HCT116 (cell line): Measurements from ENCODE around the gene FGF19. TPM values are rescaled to one million over a fixed set of nuclear protein-coding genes. Genes with fewer than 3 reads are reported as not detected.

ENCODE experiments used
- ATAC-seq: fragments of 200-7000 bp; cut with Tn5 transposase; 2 replicates; pipeline ENCODE4 v1.9.1; 2020; ENCODE audit warnings: mild to moderate bottlenecking, moderate library complexity
- BruUV-seq: library from RNA; stranded (reverse); fragments of 400-500 nt; replicated peaks from 2 replicates; lab custom pipeline; 2021; lab: Mats Ljungman, UMichigan
- CTCF ChIA-PET: fragments of 300-600 bp; sonication (Branson Sonifier 250); formaldehyde crosslinking; loops from one replicate; lab custom pipeline; 2021; ENCODE audit warnings: antibody characterized with exemption; lab: Charles Lee
- POLR2A ChIA-PET: fragments of 300-600, 350-600 bp; sonication (Branson Sonifier 250); formaldehyde crosslinking; loops from one replicate; lab custom pipeline; 2021; ENCODE audit warnings: antibody characterized with exemption; lab: Charles Lee
- RAD21 ChIA-PET, 2 experiments: fragments of 300-600 bp; sonication (Branson Sonifier 250); formaldehyde crosslinking; loops; one replicate each; lab custom pipeline; 2023; ENCODE audit warnings: low total read pairs in 2 of 2; ENCODE audit not compliant: uncharacterized antibody in 2 of 2, unreplicated experiment in 2 of 2, low non-redundant PET in 1 of 2; lab: Charles Lee
- DNase-seq: peaks from one replicate; pipeline ENCODE4 v3.0.0-alpha.2; 2010; ENCODE audit warnings: low read depth, low spot score
- H2AFZ ChIP-seq: fragments of 200-600 bp; shearing (Covaris generic), sonication (generic); 2 replicates; pipeline ENCODE4 v1.6.1; 2017; ENCODE audit warnings: low read depth, mixed run types, mixed read lengths, antibody characterized with exemption, low read length; ENCODE audit not compliant: poor library complexity, severe bottlenecking
- H3K27ac ChIP-seq: 2 replicates; pipeline ENCODE4 v1.5.1; 2012; ENCODE audit warnings: low read depth, low read length
- H3K27me3 ChIP-seq: fragments of 200-600 bp; sonication (generic); 2 replicates; pipeline ENCODE4 v1.6.1; 2016; ENCODE audit warnings: mixed run types, low read length, mixed read lengths; ENCODE audit not compliant: insufficient read depth
- H3K36me3 ChIP-seq, 2 experiments: fragments of 200-500 bp in 1 of 2; fragments of 200-600 bp in 1 of 2; sonication (Bioruptor generic) in 1 of 2; sonication (generic) in 1 of 2; 2 replicates each; pipeline versions ENCODE4 v1.5.1 to v1.6.1; 2014 to 2016; ENCODE audit warnings: low read length in 2 of 2, inconsistent platforms in 1 of 2, mixed read lengths in 1 of 2, mixed run types in 1 of 2; ENCODE audit not compliant: insufficient read depth in 2 of 2, control insufficient read depth in 1 of 2
- H3K4me1 ChIP-seq, 2 experiments: fragments of 200-600 bp in 1 of 2; sonication (generic) in 1 of 2; 2 replicates each; pipeline versions ENCODE4 v1.5.1 to v1.6.1; 2012 to 2017; ENCODE audit warnings: low read length in 2 of 2, inconsistent platforms in 1 of 2, mild to moderate bottlenecking in 1 of 2, mixed read lengths in 1 of 2, mixed run types in 1 of 2, moderate library complexity in 1 of 2; ENCODE audit not compliant: insufficient read depth in 2 of 2, control insufficient read depth in 1 of 2
- H3K4me2 ChIP-seq: fragments of 200-600 bp; sonication (generic); 2 replicates; pipeline ENCODE4 v1.6.1; 2017; ENCODE audit warnings: mixed run types, low read length, mixed read lengths
- H3K4me3 ChIP-seq, 2 experiments: fragments of 200-600 bp in 1 of 2; sonication (generic) in 1 of 2; replicated peaks in 1 of 2; 2 replicates each; pipeline ENCODE4 v1.5.1; 2011 to 2016; ENCODE audit warnings: low read length in 2 of 2, control low read depth in 1 of 2, low read depth in 1 of 2, mild to moderate bottlenecking in 1 of 2, mixed read lengths in 1 of 2, mixed run types in 1 of 2
- H3K79me2 ChIP-seq: fragments of 200-600 bp; sonication (generic); 2 replicates; pipeline ENCODE4 v1.6.1; 2017; ENCODE audit warnings: mild to moderate bottlenecking, mixed run types, low read length, moderate library complexity, mixed read lengths; ENCODE audit not compliant: insufficient read depth
- H3K9ac ChIP-seq: fragments of 200-600 bp; sonication (generic); 2 replicates; pipeline ENCODE4 v1.6.1; 2016; ENCODE audit warnings: low read length, mixed read lengths
- H3K9me2 ChIP-seq: fragments of 200-600 bp; sonication (generic), shearing (Covaris generic); 2 replicates; pipeline ENCODE4 v1.6.1; 2017; ENCODE audit warnings: mixed run types, mild to moderate bottlenecking, moderate library complexity; ENCODE audit not compliant: insufficient read depth
- H3K9me3 ChIP-seq, 2 experiments: fragments of 200-500 bp in 1 of 2; fragments of 200-600 bp in 1 of 2; sonication (Bioruptor generic) in 1 of 2; sonication (generic) in 1 of 2; 2 replicates each; pipeline ENCODE4 v1.6.1; 2014 to 2017; ENCODE audit warnings: low read length in 2 of 2, mixed read lengths in 2 of 2, inconsistent platforms in 1 of 2, low read depth in 1 of 2, mild to moderate bottlenecking in 1 of 2, mixed run types in 1 of 2, moderate library complexity in 1 of 2; ENCODE audit not compliant: control insufficient read depth in 1 of 2, insufficient read depth in 1 of 2
- H4K20me1 ChIP-seq: fragments of 200-600 bp; sonication (generic), shearing (Covaris generic); 2 replicates; pipeline ENCODE4 v1.6.1; 2017; ENCODE audit warnings: mixed run types, mild to moderate bottlenecking, moderate library complexity; ENCODE audit not compliant: insufficient read depth
- CBX3 ChIP-seq: IDR thresholded peaks from 2 replicates; pipeline ENCODE4 v1.6.1; 2012; ENCODE audit warnings: low read depth
- CEBPB ChIP-seq: IDR thresholded peaks from 2 replicates; pipeline ENCODE4 v1.6.1; 2012; ENCODE audit warnings: low read depth
- ELF1 ChIP-seq: IDR thresholded peaks from 2 replicates; pipeline ENCODE4 v1.6.1; 2012; ENCODE audit warnings: low read depth, borderline replicate concordance
- EZH2 ChIP-seq: fragments of 200-600 bp; sonication (generic); IDR thresholded peaks from 2 replicates; pipeline ENCODE4 v1.6.1; 2017; ENCODE audit warnings: antibody characterized with exemption, mixed run types
- FOSL1 ChIP-seq: IDR thresholded peaks from 2 replicates; pipeline ENCODE4 v1.6.1; 2012; ENCODE audit warnings: low read depth
- MAX ChIP-seq: IDR thresholded peaks from 2 replicates; pipeline ENCODE4 v1.6.1; 2012
- POLR2A ChIP-seq: IDR thresholded peaks from 2 replicates; pipeline ENCODE4 v1.7.0; 2011; ENCODE audit warnings: borderline replicate concordance; ENCODE audit not compliant: insufficient read depth, insufficient read length; ENCODE audit errors: extremely low read depth
- POLR2AphosphoS5 ChIP-seq: IDR thresholded peaks from 2 replicates; pipeline ENCODE4 v1.6.1; 2011; ENCODE audit warnings: mild to moderate bottlenecking, low read depth, low read length, moderate library complexity
- SP1 ChIP-seq: IDR thresholded peaks from 2 replicates; pipeline ENCODE4 v1.6.1; 2012; ENCODE audit warnings: low read depth
- SRF ChIP-seq: IDR thresholded peaks from 2 replicates; pipeline ENCODE4 v1.6.1; 2012; ENCODE audit warnings: low read depth
- ZBTB33 ChIP-seq: IDR thresholded peaks from 2 replicates; pipeline ENCODE4 v1.6.1; 2011; ENCODE audit warnings: mild to moderate bottlenecking, low read length, moderate library complexity; ENCODE audit not compliant: insufficient replicate concordance; ENCODE audit errors: extremely low read depth
- ZFX ChIP-seq: fragments of 450-650 bp; IDR thresholded peaks from 2 replicates; pipeline ENCODE4 v1.6.1; 2017
- intact Hi-C: fragments of 100-400 bp; cut with micrococcal nuclease; formaldehyde crosslinking; loops from 2 replicates; pipeline ENCODE4 v1.10.0; 2022
- total RNA-seq: library from RNA; stranded (reverse); gene quantifications from one replicate; pipeline ENCODE4 v1.2.1, GENCODE V29; 2021; ENCODE audit not compliant: unreplicated experiment
- TF ChIP-seq, protein P1 (sequence below): IDR thresholded peaks from 2 replicates; pipeline ENCODE4 v1.6.1; 2012; ENCODE audit warnings: low read depth

The FGF19 gene
- total RNA-seq, 1 experiment from 2014 or later, result 37.5 TPM

- H3K27ac ChIP-seq, result no peak overlapping the region
- no peak overlapping the region for H3K4me2 ChIP-seq
- POLR2A ChIA-PET, result interaction anchor here (0.6 kb wide), 1 partner anchor 40 kb away, joined by 3 read pairs; no protein-coding TSS in a partner anchor
- BruUV-seq, result no TSS peak
- no peak overlapping the region for H3K9ac ChIP-seq
- H3K4me3 ChIP-seq, result no peak overlapping the region
- H3K27me3 ChIP-seq, result no peaks in the 10 kb centered on the region
- no peaks in the 10 kb centered on the region for H3K9me2 ChIP-seq
- no peaks in the 10 kb centered on the region for H4K20me1 ChIP-seq
- no peak overlapping the region for H2AFZ ChIP-seq
- TF ChIP-seq SP1 (no peak), SRF (no peak), ZFX (no peak), POLR2A (no peak), MAX (no peak), ELF1 (no peak), POLR2AphosphoS5 (no peak), ZBTB33 (no peak), CBX3 (no peak), FOSL1 (no peak), EZH2 (no peak), CEBPB (no peak)
- TF ChIP-seq, protein P1, sequence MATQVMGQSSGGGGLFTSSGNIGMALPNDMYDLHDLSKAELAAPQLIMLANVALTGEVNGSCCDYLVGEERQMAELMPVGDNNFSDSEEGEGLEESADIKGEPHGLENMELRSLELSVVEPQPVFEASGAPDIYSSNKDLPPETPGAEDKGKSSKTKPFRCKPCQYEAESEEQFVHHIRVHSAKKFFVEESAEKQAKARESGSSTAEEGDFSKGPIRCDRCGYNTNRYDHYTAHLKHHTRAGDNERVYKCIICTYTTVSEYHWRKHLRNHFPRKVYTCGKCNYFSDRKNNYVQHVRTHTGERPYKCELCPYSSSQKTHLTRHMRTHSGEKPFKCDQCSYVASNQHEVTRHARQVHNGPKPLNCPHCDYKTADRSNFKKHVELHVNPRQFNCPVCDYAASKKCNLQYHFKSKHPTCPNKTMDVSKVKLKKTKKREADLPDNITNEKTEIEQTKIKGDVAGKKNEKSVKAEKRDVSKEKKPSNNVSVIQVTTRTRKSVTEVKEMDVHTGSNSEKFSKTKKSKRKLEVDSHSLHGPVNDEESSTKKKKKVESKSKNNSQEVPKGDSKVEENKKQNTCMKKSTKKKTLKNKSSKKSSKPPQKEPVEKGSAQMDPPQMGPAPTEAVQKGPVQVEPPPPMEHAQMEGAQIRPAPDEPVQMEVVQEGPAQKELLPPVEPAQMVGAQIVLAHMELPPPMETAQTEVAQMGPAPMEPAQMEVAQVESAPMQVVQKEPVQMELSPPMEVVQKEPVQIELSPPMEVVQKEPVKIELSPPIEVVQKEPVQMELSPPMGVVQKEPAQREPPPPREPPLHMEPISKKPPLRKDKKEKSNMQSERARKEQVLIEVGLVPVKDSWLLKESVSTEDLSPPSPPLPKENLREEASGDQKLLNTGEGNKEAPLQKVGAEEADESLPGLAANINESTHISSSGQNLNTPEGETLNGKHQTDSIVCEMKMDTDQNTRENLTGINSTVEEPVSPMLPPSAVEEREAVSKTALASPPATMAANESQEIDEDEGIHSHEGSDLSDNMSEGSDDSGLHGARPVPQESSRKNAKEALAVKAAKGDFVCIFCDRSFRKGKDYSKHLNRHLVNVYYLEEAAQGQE, result no peak
- DNase-seq (no peak), ATAC-seq (no peak)
- H3K4me1 ChIP-seq, result peaks cover 0 to under 1% of the 10 kb centered on the region in 2 experiments; a peak in 1 of 4 replicates
- intact Hi-C loops, result no loop called here
- H3K79me2 ChIP-seq, result no peaks in the 10 kb centered on the region; the same call in 1 of the 2 replicates
- H3K36me3 ChIP-seq, result peaks cover 0 to 6% of the 10 kb centered on the region in 2 experiments; a peak in 2 of 4 replicates
- no peaks in the 10 kb centered on the region for H3K9me3 ChIP-seq
- CTCF ChIA-PET, result no interaction called here
- RAD21 ChIA-PET, result no interaction called here
These were observed 38.9 kb downstream of the FGF19 start for GRCh38 chr11:69664901-69665300.
